ENCODE measurements around the gene ATP5PF.

ATP5PF gene

GRCh38 chr21:25682382-25682781, 52.3 kb downstream of the ATP5PF start (continued):
- no peak for TF ChIP-seq KLF9 (tag by site-specific recombination; IDR thresholded peaks at IDR 0.05; ENCODE audit: low read depth)
- no peak for TF ChIP-seq ZNF555 (tag by site-specific recombination; conservative IDR thresholded peaks at IDR 0.05)
- no peak for TF ChIP-seq ZNF341 (tag by site-specific recombination; IDR thresholded peaks at IDR 0.05; ENCODE audit: low read depth)
- no peak for TF ChIP-seq ZNF670 (tag by site-specific recombination; IDR thresholded peaks at IDR 0.05; ENCODE audit: low read depth)
- TF ChIP-seq HOXA7 (CRISPR knock-in tag; IDR thresholded peaks at IDR 0.05; ENCODE audit: borderline replicate concordance) = no peak
- no peak for TF ChIP-seq ZNF645 (tag by site-specific recombination; IDR thresholded peaks at IDR 0.05)

- TF ChIP-seq ZNF610 (tag by site-specific recombination; IDR thresholded peaks at IDR 0.05; ENCODE audit: borderline replicate concordance) = no peak
- ChIA-PET CTCF (interaction anchor here (1.1 kb wide), 1 partner anchor 68 kb away, joined by 4 read pairs; no protein-coding TSS in a partner anchor), POLR2A (no interaction called here)
- H3K4me1 ChIP-seq (ENCODE audit: control insufficient read depth, insufficient read depth, low read length) = no peaks in the 10 kb centered on the region
- H3K27ac ChIP-seq (ENCODE audit: extremely low read depth, low read depth, low read length) = no peak overlapping the region
- H3K9me3 ChIP-seq (ENCODE audit: control insufficient read depth, insufficient read depth, low read depth, low read length) = no peaks in the 10 kb centered on the region
- H3K4me3 ChIP-seq (ENCODE audit: low read depth, low read length) = no peak overlapping the region
- no peaks in the 10 kb centered on the region for H3K36me3 ChIP-seq (ENCODE audit: control insufficient read depth in 2 of 2, insufficient read depth in 1 of 2, low read length in 2 of 2)
Measured at GRCh38 chr21:25676451-25676850, 58.3 kb downstream of the ATP5PF start.
